ENCODE measurements around the gene RAPGEF1.

The RAPGEF1 gene

DNA sequence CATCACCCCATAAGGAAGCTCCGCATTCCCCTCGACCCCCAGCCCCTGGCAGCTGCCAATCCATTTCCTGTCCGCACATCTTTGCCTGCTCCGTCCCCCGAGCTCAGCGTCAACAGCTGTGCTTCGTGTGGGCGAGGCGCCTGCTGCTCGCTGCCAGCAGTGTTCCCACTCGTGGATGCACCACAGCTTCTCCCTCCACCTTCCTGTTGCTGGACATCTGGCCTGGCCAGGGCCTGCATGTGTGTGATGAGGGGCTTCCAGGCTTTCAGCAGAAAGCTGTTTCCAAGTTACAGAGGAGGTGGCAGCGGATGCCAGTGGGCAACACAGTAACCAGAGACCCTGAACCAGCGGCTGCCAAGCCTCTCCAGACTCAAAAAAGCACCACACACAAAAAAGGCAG is 108.6 kb downstream of the RAPGEF1 start:
- DNase-seq (ENCODE audit: insufficient read length, low spot score) (no peak), FAIRE-seq (no peak)

DNA sequence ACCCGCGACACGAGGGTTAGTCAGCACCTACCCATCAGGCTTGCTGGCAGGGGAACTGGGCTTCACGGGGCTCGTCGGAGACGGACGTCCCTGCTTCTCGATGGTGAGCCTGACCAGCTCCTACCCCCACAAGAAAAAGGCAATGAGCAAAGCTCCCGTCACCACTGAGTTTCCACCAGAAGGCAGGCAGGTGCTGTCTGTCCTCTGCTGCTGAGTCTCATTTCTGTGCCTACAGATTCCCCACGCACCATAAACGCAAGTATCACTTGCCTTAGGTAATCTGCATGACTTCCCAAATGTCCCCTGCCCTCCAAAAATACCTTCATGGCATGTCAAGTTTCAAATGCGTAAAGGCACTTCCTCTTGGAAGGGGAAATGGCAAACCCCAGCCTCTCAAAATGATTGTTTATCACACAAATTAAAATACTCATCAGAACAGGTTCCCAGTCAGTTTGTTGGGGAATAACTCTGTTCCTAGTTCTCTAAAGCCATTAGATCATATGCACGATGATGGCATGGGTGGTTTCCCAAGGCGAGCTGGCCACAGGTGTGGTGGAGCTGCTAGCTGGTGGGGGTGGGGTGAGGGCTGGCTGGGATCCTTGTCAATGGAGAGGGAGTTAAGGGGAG is 109.6 kb downstream of the RAPGEF1 start:
- FAIRE-seq: no peak
- DNase-seq (ENCODE audit: insufficient read length, low spot score): no peak

DNA sequence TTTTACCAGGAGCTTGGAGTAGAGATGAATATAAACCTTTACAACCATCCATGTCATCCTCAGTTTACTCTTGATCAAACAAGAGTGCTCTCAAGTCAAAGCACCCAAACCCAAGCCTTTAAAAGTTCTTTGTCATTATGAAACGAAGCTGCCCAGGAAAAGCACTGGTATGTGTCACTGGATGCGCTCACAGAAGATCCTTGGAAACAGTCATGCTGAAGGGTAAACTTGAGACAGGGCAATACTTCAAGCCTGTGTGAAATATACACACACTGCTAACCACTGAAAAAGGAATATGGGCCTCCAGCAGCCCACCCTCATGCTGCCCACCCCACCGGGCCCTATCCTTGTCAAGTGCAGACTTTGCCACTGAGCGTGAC is 110.1 kb downstream of the RAPGEF1 start:
- DNase-seq (ENCODE audit: insufficient read length, low spot score) (no peak), FAIRE-seq (no peak)

DNA sequence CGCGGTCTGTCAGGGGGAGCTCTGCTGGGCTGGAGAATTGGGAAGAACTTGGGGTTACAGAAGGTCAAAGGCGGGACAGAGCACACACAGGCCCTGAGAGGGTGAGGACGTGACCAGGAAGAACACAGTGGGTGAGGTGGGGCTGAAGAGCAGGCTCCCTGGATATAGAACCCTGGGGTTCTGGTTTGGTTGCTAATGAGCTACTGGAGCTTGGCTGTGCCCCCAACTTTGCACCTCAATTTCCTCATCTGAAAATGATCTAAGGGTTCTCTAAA is 110.7 kb downstream of the RAPGEF1 start:
- DNase-seq (ENCODE audit: insufficient read length, low spot score) (no peak), FAIRE-seq (no peak)

DNA sequence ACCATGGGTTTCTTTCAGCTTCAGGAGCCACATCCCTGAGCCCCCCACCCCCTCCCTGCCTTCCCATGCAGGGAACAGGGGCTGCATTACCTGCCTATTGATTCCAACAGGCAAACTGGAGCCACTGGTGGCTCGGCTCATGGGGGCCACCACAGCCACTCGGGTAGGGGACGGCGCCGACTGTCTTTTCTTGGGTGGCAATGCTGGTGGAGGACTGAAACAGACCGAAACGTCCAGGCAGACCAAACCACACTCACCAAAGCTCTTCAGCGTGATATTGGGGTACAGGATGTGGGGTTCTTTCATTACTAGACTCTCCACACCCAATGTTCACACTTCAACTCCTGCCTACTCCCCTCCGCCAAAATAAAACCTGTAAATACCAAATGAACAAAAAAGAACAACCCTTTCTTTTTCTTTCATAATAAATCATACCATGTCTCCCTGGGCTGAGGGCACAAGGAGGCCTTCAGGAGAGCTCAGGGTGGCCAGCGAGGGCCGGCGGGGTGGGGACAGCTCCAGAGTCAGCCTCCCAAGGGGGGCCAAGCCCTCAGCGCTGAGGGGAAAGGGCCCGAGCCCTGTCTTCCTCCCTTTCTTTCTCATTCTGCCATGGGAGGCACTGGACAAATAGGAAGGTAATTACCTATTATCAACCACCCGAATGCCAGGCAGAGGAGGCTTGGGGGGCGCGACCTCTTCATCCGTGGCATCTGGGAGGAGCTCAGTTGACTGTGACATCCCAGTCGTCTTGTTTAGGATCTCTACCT is 111.2 kb downstream of the RAPGEF1 start:
- FAIRE-seq: no peak
- no peak for DNase-seq (ENCODE audit: insufficient read length, low spot score)

DNA sequence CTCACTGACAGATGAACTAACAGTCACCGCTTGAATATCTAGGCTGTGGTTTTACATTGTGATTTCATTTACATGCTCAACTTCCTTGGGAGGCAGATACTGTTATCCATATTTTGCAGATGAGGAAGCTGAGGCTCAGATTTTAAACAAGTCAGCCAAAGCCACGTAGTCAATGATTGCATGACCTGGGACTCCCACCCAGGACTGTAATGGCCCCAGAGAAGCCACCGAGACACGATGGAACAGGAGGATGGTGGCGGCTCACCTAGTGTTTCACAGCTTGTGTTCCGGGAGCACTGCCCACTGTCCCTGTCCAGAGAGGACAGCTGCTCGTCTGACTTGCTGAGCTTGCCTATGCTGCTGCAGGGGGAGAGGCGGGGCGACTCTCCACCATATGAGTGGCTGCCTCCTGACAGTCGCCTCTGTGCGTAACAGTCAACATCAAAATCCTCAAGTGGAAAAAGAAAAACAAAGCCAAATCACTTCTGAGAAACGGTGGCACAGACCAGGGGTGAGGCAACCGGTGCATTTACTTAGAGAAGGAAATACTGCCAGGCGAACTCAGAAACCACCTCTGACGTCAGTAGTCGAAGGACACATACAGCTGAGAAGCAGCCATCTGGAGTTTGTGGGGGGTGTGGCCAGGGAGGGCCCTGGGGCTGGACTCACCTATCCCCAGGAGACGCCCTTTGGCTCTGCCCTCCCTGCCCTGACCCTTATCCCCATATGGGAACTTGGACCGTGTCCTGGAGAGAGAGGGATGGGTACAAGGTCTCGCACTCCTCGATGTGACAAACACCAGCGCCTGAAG is 112.0 kb downstream of the RAPGEF1 start:
- FAIRE-seq (no peak), DNase-seq (ENCODE audit: insufficient read length, low spot score) (no peak)

DNA sequence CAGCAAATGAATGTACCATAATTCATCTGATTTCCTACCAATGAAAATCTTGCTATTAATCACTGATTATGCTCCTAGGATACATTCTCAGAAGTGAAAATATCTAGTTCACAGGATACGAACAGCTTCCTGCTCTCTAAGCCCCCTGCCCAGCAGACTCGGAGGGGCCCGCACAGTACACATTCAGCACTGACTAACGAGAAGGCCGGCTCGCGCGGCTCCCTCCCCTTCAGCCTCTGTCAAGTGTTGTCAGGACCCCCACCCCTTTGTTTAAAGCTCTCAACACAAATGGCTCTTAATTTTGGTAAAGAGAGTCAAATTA is 112.6 kb downstream of the RAPGEF1 start:
- DNase-seq (ENCODE audit: insufficient read length, low spot score) (no peak), FAIRE-seq (no peak)

DNA sequence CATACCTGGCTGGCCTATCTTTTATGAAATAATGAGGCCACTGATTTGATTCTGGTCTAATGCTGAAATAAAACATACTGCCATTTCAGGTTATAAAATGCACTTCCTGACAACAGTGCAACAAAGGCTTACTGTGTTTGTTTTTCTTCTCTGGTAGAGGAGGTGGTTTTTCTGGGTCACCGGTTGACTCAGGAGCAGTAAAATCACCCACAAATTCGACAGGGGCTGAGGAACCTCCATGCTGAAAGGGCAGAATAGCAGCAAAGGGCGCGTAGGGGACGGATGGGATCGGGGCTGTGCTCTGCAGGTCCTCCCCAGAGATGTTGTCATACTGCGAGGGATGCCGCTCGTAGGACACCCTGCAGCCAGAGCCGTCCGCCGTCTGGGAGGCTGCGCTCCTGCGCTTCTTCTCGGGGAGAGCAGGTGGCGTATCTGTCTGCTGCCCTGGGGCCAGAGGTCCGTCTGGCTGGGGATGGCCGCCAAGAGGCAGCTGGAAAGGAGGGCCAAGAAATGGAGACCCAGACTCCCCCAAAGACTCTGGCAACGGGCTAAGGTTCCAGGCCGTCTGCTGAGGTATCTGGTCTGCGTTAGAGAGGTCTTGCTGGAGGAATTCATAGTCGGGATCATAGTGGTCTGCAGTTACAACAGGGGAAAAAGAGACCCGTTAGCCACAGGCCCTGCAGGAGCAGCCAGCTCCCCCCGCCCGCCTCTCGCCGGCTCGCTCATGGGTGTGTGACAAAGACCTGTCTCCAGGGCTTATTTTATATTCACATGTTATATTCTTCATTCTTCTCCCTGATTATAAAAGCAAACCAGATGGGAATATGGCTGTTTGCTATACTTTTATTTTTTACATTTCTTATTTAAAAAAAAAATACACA is 113.8 kb downstream of the RAPGEF1 start:
- no peak for DNase-seq (ENCODE audit: insufficient read length, low spot score)
- no peak for FAIRE-seq

DNA sequence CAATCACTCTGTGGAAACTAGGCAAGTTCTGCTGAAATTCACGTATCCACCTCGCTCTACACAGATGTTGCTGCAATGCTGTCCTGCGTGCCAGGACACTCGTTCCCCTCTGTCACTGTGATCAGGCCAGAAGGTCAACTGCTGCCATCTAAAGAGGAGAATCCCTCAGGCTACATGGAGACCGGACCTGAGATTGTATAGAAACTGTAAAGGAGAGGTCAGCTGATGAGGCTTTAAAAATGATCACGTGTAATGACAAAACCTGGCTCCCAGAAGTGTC is 114.4 kb downstream of the RAPGEF1 start:
- FAIRE-seq (no peak), DNase-seq (ENCODE audit: insufficient read length, low spot score) (no peak)

DNA sequence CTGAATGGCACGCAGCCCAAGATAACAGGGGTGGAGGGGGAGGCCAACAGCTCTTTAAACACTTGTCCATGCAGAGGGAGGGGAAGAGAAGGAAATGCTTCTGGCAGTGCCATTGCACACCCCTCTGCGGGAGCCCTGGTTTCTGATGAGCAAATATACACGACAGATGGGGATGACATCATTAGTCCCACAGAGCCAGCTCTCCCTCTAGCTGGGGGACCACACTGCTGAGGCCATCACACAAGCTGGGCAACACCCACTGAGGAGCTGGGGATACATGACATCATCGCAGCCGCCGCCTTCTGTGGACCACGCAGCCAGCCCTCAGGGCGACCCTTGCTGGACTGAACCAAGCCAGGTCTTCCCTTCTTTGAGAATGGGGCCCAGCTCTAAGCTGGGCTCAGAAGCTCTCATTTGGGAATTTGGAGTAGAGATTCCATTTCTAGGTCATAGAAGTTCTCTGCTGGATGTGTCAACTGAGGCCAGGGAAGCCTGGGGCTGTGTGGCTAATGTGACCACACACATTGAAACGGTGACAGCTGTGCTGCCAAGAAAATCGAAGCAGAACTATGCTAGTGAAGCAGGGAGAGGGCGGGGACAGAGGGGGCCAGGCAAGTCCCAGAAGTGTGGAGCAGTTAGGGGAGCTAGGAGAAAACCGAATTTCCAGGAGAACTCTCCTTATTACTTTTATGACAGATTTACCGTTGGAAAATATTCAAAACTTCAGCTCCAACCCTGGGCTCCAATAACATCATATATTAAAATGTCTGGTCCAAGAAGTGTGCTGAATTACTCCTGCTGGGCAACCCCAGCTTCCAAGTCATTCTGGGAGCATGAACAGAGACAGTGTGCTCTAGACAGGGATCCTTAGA is 115.0 kb downstream of the RAPGEF1 start:
- no peak for FAIRE-seq
- no peak for DNase-seq (ENCODE audit: insufficient read length, low spot score)

DNA sequence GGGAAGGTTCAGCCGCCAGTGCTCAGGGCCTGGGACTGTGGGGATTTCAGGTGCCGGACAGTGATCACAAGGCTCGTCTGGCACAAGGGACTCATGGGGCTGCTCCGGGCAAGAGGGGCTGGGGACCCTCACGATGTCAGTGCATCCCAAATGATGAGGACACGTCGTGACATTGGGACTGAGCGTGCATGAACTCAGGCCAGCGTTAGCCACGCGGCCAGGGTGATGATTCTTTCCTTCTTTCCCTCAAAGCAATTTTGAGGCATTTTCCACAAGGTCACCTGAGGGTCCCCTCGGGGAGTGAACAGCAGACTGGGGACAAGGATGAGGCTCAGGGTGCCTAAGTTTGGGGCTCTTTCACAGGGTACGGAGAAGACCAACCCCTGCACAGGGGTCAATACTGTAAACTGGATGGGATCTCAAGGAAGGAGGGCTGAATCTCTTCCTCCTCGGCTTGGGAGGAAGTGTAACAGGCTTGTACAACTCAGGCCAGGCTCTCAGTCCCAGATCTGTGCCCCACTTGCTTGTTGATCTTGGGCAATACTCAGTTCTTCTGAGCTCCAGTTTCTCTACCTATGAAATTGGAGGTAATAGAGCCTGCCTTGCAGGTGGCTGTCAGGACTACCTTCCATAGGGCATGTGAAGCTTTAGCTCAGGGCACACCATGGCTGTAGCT is 116.1 kb downstream of the RAPGEF1 start:
- DNase-seq (ENCODE audit: insufficient read length, low spot score) (no peak), FAIRE-seq (no peak)

DNA sequence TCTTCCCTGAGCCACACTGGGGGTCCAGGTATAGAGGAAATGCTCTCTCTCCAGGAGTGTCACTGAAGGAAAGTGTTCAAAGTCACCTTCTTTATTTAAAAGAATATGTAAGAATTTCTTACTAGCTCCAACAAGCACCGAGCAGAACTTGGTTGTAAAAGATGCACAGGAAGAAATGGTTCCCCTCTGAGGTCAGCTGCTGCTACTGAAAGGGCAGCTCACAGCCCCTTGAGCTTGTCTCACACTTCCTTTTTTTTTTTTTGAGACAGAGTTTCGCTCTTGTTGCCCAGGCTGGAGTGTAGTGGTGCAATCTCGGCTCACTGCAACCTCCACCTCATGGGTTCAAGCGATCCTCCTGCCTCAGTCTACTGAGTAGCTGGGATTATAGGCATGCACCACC is 117.4 kb downstream of the RAPGEF1 start:
- FAIRE-seq (no peak), DNase-seq (ENCODE audit: insufficient read length, low spot score) (no peak)

DNA sequence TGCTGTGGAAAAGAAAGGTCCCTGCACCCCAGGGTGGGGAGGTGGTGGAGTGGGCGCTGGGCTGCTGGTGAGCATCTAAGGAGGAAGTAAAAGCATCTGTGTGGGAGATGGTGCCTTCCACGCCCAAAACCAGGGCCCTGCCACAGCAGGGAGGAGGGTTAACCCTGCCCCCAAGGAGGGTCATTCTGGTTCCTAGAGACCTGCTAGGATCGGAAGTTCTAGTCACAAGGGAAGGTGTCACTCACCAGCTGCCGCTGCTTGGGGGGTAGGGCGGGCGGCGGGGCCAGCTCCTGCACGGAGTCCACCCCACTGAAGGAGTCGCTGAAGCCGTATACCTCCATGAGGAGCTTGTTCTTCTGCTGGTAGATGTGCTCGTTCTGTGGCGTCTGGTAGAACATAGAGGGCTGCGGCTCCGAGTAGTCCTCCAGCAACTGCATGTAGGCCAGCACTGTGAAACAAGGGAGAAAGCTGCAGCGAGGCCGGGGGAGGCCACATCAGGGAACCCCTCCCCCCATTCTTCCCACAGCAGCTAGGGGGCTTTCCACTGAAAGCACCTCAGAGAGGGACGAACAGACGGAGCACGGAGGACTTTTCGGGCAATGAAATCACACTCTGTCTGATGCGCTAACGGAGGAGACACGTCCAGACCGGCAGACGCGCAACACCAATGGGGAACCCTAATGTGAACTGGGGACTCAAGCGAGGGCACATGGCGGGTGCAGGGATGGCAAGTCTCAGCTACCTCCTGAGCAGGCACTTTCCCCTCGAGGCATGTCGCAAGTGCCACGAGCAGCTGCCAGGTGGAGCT is 118.1 kb downstream of the RAPGEF1 start:
- DNase-seq (ENCODE audit: insufficient read length, low spot score): no peak
- no peak for FAIRE-seq

DNA sequence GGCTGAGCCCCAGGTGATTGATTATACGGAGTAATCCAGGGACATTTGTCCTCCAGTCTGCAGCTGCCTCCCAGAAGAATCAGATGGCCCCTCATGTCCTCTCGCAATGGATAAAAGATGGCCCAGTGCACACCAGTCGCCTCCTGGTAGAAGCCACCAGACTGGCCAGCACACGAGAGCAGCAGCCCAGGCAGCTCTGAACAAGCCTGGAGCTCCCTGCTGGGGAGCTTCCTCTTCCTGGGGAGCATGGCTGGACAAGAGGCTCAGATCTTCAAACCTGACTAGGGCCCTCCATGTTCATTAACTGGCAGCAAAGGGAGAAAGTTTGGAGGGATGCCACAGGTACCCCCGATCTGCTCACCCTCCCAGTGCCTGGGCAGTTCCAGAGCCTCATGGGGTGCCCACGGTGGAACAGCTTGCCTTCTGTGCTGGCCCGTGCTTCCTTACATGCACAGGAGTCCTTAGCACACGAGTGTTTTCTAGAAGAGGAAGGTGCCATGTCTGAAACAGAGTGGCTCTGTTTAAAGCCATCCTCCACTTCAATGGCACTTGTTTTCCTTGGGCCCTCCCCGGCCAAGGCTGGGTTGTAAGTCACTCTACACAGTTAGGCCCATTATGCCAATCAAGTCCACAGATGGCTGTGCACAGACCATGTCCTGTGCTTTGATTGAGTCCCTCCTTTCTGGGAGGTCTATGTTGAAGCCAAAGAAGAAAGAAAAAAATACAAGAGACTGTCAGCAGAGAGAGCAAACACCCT is 118.9 kb downstream of the RAPGEF1 start:
- FAIRE-seq (no peak), DNase-seq (ENCODE audit: insufficient read length, low spot score) (no peak)

DNA sequence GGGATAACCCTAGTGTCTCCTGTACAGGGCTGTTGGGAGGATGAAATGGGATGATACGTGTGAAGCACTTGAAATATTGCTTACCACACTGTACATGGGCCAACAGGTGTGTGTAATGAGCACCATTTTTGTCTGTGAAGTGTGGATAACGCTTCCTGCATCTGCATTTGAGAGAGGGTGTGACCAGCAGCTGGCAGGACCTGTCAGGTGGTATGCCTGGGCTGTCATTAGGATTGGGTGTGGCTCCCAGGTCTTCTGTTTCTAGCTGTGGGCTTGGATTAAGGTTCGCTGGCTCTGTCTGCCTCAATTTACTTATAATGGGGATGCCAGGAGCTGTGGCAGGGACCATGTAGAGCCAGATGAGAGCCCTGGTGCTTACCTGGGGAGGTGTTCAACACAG is 120.2 kb downstream of the RAPGEF1 start:
- no peak for DNase-seq (ENCODE audit: insufficient read length, low spot score)

DNA sequence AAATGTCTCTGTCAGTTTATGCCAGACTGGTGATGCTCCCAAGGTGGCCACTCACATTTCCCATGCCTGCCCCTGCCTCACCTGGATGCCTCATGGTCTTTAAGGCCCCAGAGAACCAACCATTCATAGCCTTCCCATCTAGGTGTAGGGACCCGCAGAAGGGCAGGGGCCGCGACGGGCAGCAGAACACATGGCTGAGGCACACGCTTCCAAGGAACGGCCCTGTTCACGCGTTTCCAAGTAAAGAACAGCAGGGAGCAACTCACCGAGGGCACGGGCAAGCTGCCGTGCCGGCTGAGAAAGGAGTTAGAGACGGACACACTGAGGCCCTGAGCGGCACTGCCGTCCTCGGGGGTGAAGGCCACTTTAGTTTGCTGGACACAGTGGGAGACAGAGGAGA is 121.1 kb downstream of the RAPGEF1 start:
- FAIRE-seq (no peak), DNase-seq (ENCODE audit: insufficient read length, low spot score) (no peak)

More for the DNA sequence above, 120.2 kb downstream of the RAPGEF1 start:
- no peak for FAIRE-seq

DNA sequence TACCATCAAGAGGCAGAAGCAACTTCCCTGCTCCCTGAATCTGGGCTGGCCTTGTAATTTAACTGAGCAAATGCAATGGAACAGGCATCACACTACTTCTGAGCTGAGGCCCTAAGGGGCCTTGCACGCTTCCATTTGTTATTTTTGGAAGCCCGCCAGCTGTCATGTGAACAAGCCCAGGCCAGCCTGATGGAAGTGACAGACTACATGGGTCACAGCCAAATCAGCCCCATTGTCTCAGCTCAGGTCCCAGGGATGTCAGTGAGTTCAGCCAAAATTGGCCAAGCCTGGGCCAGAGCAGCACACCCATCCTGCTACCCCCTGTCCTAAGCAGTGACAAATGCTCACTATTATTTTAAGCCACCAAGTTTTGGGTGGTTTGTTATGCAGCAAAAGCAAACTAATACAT is 121.8 kb downstream of the RAPGEF1 start:
- FAIRE-seq: no peak
- DNase-seq (ENCODE audit: insufficient read length, low spot score): peak; percentile 15

DNA sequence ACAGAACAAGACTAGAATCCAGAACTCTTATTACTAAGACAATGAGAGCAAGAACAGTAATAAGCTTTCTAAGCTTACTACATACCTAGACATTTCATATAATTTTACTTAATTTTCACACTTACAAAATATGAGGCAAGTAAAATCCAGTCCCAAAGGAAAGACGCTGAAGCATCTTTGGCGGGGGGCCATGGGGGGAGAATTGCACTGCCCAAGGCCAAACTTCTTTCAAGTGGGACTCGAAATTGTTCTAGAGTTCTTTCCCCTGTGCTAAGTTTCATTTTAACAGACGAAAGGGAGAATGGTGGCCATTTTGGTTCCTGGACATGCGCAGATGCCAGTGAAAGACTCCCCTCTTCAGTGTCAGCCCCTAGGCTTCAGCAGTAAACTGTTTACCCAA is 122.3 kb downstream of the RAPGEF1 start:
- no peak for DNase-seq (ENCODE audit: insufficient read length, low spot score)
- FAIRE-seq: no peak

All from HTR-8/SVneo (cell line).